GM21423 (cell line): ENCODE data around the gene UGT1A7.
"Not testable (repeated sequence)": the region's sequence is repeated elsewhere in the genome, so short reads cannot be mapped to it uniquely, and the experiment has no call there.

Experiments used
- ATAC-seq: cut with Tn5 transposase; IDR thresholded peaks from one replicate; pipeline ENCODE4 v1.9.1; 2021; ENCODE audit warnings: mild to moderate bottlenecking, moderate library complexity; ENCODE audit not compliant: unreplicated experiment

UGT1A7 gene

GRCh38 chr2:233680361-233681045 lies 1.2 kb upstream of the UGT1A7 start:
- ATAC-seq, result no peak

GRCh38 chr2:233684640-233685039 lies 2.9 kb downstream of the UGT1A7 start:
- no peak for ATAC-seq

- ATAC-seq, result no peak
These were observed 5.2 kb downstream of the UGT1A7 start for GRCh38 chr2:233686928-233687327.

GRCh38 chr2:233688341-233688740 lies 6.6 kb downstream of the UGT1A7 start:
- ATAC-seq, result no peak

GRCh38 chr2:233689031-233689430 lies 7.3 kb downstream of the UGT1A7 start:
- ATAC-seq, result no peak

GRCh38 chr2:233689501-233689900 lies 7.8 kb downstream of the UGT1A7 start:
- no peak for ATAC-seq

GRCh38 chr2:233690444-233690843 lies 8.7 kb downstream of the UGT1A7 start:
- ATAC-seq, result no peak

GRCh38 chr2:233691443-233692433 lies 10.0 kb downstream of the UGT1A7 start:
- no peak for ATAC-seq

GRCh38 chr2:233692648-233693047 lies 10.9 kb downstream of the UGT1A7 start, which contains the start of gene UGT1A6:
UGT1A6 (plus strand) TSS chr2:233692890; CDS start chr2:233693005, 115 bp downstream.
- no peak for ATAC-seq

GRCh38 chr2:233693963-233694362 lies 12.3 kb downstream of the UGT1A7 start:
- ATAC-seq, result no peak

GRCh38 chr2:233698740-233699139 lies 17.0 kb downstream of the UGT1A7 start:
- no peak for ATAC-seq

GRCh38 chr2:233699424-233700027 lies 17.8 kb downstream of the UGT1A7 start:
- ATAC-seq, result no peak

- ATAC-seq, result no peak
These were observed 18.4 kb downstream of the UGT1A7 start for GRCh38 chr2:233700028-233700635.

GRCh38 chr2:233700842-233701241 lies 19.1 kb downstream of the UGT1A7 start:
- not testable (repeated sequence) for ATAC-seq

- no peak for ATAC-seq
These were observed 20.5 kb downstream of the UGT1A7 start for GRCh38 chr2:233702238-233702637.

GRCh38 chr2:233705911-233706506 lies 24.3 kb downstream of the UGT1A7 start:
- ATAC-seq, result no peak

GRCh38 chr2:233706720-233707119 lies 25.0 kb downstream of the UGT1A7 start:
- no peak for ATAC-seq

- no peak for ATAC-seq
These were observed 26.4 kb downstream of the UGT1A7 start for GRCh38 chr2:233707940-233708644.

- ATAC-seq, result no peak
These were observed 27.2 kb downstream of the UGT1A7 start for GRCh38 chr2:233708942-233709341.
